ENCODE measurements around the gene SOWAHD. TPM values are rescaled to one million over a fixed set of nuclear protein-coding genes. Genes with fewer than 3 reads are reported as not detected.
"Not testable (repeated sequence)": the region's sequence is repeated elsewhere in the genome, so short reads cannot be mapped to it uniquely, and the experiment has no call there.

Gene SOWAHD
- total RNA-seq, 3 donors from 2014 or later = 1.4 to 2.7 (median 2.1) TPM

- Histone ChIP-seq H3K36me3 (ENCODE audit: low read depth) (no peaks in the 10 kb centered on the region), H3K4me1 (ENCODE audit: low read depth) (peaks cover 17% of the 10 kb centered on the region), H3K4me3 (peak within 1 kb of the TSS; percentile 46), H3K9me3 (no peaks in the 10 kb centered on the region)
- ATAC-seq = peak; percentile 96
- intact Hi-C loops (cut with DNase I, micrococcal nuclease) = no loop called here
- peak; percentile 82 to 89 (median 83) for DNase-seq
- TF ChIP-seq CTCF (IDR thresholded peaks at IDR 0.05) = no peak
These were observed 33.2 kb downstream of the SOWAHD start, which contains the start of gene RPL39 for GRCh38 chrX:119791437-119792231. RPL39 (minus strand) TSS chrX:119791630; CDS start chrX:119791576, 54 bp downstream.

DNA sequence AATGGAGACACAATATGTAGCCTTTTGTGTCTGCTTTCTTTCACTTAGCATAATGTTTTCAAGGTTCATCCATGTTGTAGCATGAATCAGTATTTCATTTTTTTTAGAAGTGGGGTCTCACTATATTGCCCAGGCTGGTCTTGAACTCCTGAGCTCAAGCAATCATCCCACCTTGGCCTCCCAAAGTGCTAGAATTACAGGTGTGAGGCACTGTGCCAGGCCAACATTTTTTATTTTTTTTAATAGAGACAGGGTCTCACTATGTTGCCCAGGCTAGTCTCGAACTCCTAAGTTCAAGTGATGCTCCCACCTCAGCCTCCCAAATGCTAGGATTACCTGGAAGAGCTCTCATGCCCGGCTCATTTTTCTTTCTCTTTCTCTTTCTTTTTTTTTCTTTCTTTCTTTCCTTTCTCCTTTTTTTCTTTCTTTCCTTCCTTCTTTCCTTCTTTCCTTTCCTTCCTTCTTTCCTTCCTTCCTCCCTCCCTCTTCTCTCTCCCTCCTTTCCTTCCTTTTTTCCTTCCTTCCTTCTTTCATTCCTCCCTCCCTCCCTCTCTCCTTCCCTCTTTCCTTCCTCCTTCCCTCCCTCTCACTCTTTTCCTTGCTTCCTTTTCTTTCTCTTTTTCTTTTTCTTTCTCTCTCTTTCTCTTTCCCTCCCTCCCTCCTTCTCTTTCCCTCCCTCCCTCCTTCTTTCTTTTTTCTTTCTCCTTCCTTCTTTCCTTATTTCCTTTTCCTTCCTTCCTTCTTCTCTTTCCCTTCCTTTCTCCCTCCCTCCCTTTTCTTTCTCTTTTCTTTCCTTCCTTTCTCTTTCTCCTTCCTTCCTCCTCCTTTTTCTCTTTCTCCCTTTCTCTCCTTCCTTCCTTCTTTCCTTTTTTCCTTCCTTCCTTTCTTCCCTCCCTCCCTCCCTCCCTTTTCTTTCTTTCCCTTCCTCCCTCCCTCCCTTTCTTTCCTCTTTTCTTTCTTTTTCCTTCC is 43.1 kb downstream of the SOWAHD start:
- no peak for TF ChIP-seq CTCF (IDR thresholded peaks at IDR 0.05)
- intact Hi-C loops (cut with DNase I, micrococcal nuclease) = no loop called here
- Histone ChIP-seq H3K4me1 (ENCODE audit: low read depth) (no peaks in the 10 kb centered on the region), H3K4me3 (no peak overlapping the region), H3K9me3 (no peaks in the 10 kb centered on the region), H3K36me3 (ENCODE audit: low read depth) (no peaks in the 10 kb centered on the region)
- ATAC-seq (no peak), DNase-seq (no peak)

DNA sequence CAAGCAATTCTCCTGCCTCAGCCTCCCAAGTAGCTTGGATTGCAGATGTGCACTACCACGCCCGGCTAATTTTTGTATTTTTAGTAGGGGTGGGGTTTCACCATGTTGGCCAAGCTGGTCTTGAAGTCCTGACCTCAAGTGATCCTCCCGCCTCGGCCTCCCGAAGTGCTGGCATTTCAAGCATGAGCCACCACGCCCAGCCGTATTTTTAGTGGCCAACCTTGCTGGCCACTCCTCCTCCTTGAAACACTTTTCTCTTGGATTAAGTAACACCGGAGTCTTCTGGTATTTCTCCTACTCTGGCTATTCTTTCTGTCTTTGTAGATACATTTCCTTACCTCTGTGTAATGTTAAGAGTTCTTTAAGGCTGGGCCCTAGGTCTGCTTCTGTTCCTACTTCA is 44.2 kb downstream of the SOWAHD start:
- no peak for ATAC-seq
- Histone ChIP-seq H3K4me1 (ENCODE audit: low read depth) (no peaks in the 10 kb centered on the region), H3K9me3 (no peaks in the 10 kb centered on the region), H3K36me3 (ENCODE audit: low read depth) (no peaks in the 10 kb centered on the region), H3K4me3 (no peak overlapping the region)
- no peak for TF ChIP-seq CTCF (IDR thresholded peaks at IDR 0.05)
- intact Hi-C loops (cut with DNase I, micrococcal nuclease) = no loop called here
- DNase-seq = no peak

GRCh38 chrX:119808461-119808860 is 50.1 kb downstream of the SOWAHD start:
- H3K36me3 ChIP-seq (ENCODE audit: low read depth); DNase-seq; ATAC-seq; H3K9me3 ChIP-seq; H3K4me1 ChIP-seq (ENCODE audit: low read depth); H3K4me3 ChIP-seq; intact Hi-C loops (cut with DNase I, micrococcal nuclease): not testable (repeated sequence)

GRCh38 chrX:119809185-119809666 is 50.8 kb downstream of the SOWAHD start:
- no peaks in the 10 kb centered on the region for H3K4me1 ChIP-seq (ENCODE audit: low read depth)
- H3K9me3 ChIP-seq = no peaks in the 10 kb centered on the region
- intact Hi-C loops (cut with DNase I, micrococcal nuclease) = no loop called here
- no peaks in the 10 kb centered on the region for H3K36me3 ChIP-seq (ENCODE audit: low read depth)
- H3K4me3 ChIP-seq = no peak overlapping the region
- TF ChIP-seq CTCF (IDR thresholded peaks at IDR 0.05) = no peak
- ATAC-seq = no peak
- no peak for DNase-seq

Other genes with a start within 250 kb of the SOWAHD start
- 10 to 100 TPM; 22.2 to 25.4 (median 22.9) TPM for gene STEEP1, start 193.2 kb upstream of the SOWAHD start, total RNA-seq
- gene UBE2A, start 184.0 kb upstream of the SOWAHD start, total RNA-seq = 10 to 100 TPM; 72.1 to 81.6 (median 79.4) TPM
- 1 to 10 TPM; 5.7 to 6.3 (median 5.9) TPM for gene NKRF, start 152.2 kb upstream of the SOWAHD start, total RNA-seq
- 10 to 100 TPM; 10.6 to 58.1 (median 14.5) TPM for gene SEPTIN6, start 65.4 kb upstream of the SOWAHD start, total RNA-seq
- gene RPL39, start 33.0 kb downstream of the SOWAHD start, total RNA-seq = 1,000 to 10,000 TPM; 1,241 to 1,374 (median 1,261) TPM
- gene UPF3B, start 94.4 kb downstream of the SOWAHD start, total RNA-seq = 10 to 100 TPM in 1 of 3 donors, 1 to 10 TPM in 2; 7.2 to 11.1 (median 8.8) TPM
- 10 to 100 TPM; 12.2 to 13.5 (median 12.6) TPM for gene RNF113A, start 113.1 kb downstream of the SOWAHD start, total RNA-seq
- gene NDUFA1, start 113.2 kb downstream of the SOWAHD start, total RNA-seq = 100 to 1,000 TPM; 157 to 191 (median 187) TPM
- gene AKAP14, start 137.3 kb downstream of the SOWAHD start, total RNA-seq = not detected
- gene NKAP, start 185.2 kb downstream of the SOWAHD start, total RNA-seq = 1 to 10 TPM; 5.2 to 7.1 (median 7.0) TPM

Measured in mucosa of descending colon (tissue), 3 donors.